HG03045 (cell line): ENCODE results near the gene ISCA2.

Source experiments
- ATAC-seq: cut with Tn5 transposase; IDR thresholded peaks from one replicate; pipeline ENCODE4 v1.9.1; 2021; ENCODE audit warnings: mild to moderate bottlenecking, moderate library complexity; ENCODE audit not compliant: unreplicated experiment

ISCA2 gene

DNA sequence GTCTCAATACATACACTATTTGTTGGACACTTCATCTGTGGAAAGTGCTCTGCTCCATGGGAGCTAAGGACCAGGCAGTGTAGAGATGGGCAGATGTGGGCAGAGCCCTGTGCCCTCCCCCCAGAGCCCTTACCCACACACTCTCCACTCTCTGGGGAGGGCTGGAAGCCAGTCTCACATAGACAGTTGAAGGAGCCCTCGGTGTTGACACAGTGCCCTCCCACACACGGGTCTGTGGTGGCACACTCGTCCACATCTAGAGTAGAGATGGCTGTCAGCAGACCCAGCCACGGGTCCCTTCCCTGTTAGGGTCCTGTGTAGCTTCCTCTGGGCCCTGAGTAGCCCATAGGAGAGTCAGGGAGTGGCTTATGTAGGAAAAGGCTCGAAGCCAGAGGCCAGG is 14.3 kb downstream of the ISCA2 start:
- no peak for ATAC-seq

DNA sequence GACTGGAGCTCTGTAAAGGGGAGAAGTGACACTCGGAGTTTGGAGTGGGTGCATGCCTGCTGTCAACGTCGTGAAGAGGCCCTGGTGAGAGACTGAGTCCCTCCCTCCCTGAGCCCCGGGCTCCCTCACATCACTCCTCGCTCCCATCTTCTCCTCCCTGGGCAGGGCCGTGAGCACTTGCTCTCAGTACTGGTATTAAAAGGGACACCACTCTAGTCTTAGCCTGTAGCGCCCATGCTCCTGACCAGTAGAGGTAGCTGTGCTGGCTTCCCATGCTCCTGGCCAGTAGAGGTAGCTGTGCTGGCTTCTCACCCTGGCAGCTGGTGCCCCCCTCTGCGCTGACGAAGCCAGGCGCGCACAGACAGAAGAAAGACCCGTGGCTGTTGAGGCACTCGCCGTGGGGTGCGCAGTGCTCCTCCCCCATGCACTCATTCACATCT is 14.7 kb downstream of the ISCA2 start:
- no peak for ATAC-seq

DNA sequence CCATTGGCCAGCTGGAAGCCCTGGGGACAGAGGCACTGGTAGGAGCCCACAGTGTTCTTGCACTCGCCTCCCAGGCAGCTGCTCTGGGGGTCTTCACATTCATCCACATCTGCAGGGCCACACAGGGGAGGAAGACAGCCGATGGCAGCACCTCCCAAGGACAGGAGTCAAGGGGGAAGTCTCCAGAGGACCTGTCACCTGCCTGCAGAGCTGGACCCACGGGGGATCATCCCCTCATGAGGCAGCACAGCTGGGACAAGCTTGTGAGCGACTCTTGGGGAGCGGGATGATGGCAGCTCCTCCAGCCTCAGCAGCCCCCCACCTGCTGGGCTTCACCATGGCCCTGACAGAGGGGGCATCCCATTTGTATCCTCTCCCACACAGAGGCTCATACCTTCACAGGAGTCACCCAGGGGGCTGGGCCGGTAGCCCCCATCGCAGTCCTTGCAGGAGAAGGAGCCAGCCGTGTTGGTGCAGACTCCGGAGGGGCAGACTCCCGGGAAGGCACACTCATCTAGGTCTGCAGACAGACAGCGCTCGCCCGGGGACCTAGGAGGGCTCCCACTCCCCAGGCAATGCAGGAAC is 15.4 kb downstream of the ISCA2 start:
- no peak for ATAC-seq

DNA sequence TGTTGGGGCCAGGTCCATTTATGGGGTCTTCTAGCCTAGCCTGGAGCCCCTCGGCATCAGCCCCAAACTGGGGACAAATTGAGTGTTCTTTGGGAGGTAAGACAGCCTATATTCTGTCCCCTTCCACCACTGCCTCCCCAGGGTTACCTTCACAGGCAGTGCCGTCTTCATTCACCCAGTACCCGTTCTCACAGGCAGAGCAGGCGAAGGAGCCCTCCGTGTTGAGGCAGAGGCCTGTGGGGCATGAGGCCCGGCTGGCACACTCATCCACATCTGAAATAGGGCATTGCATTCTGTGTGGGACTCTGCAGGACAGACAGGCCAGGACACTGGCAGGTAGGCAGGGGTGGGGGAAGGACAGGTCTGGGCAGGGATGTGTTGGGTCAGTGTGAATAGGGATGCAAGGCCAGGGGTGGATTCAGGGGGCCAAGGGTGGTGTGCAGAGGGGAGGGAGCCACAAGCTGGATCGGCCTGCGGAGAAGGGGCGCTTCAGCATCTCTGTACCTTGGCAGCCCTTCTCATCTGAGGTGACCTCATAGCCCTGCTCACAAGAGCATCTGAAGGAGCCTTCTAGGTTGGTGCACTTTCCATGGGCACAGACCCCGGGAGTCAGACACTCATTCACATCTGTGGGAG is 16.1 kb downstream of the ISCA2 start:
- ATAC-seq, result no peak

DNA sequence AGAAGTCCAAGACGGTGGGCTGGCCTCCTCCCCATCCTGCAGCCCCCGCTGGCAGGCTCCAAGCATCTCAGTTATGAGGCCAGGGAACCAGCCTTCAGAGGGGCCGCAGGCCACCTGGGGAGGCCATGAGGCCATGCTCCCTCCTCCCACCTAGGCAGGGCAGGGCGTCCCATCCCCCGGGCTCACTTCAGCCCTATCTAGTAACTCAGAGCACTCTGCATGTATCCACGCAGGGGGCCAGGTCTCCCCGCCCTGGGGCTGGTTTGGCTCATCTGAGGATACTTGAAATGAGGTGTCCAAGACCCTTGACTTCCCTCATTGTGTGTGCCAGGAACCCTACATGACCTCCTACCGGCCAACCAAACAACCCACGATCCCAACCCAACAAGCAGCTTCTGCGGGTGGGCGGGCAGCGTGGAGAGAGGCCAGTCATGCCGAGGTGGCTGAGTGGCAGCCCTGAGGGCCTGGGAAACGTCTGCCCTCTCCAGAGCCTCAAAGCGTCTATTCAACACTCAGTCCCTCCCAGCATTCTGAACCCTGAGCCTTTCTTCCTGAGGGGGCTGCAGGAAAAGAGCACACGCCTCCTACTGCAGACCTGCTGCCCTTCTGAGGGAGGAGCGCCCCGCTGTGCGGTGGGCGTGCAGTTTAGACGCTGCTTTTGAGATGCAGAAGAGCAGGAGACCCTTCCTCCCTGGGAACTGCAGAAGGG is 16.8 kb downstream of the ISCA2 start:
- no peak for ATAC-seq

DNA sequence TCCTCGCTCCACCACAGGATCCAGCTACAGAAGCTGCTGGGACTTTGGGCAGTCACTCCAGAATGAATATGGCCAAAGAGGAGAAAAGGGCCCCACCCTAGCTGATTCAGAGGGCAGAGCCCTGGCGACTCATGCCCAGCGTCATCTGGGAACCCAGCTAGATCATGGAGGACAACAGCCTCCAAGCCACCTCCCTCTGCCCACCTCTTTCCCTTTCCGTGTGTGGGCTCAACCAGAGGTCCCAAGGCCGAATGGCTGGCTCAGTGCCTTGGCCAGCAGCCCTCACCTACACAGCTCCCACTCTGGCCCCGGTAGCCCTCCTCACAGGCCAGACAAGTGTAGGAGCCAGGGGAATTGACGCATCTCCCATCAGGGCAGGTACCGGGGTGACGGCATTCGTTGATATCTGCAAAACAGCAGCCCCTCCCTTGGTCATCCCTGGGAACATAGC is 17.4 kb downstream of the ISCA2 start:
- no peak for ATAC-seq

DNA sequence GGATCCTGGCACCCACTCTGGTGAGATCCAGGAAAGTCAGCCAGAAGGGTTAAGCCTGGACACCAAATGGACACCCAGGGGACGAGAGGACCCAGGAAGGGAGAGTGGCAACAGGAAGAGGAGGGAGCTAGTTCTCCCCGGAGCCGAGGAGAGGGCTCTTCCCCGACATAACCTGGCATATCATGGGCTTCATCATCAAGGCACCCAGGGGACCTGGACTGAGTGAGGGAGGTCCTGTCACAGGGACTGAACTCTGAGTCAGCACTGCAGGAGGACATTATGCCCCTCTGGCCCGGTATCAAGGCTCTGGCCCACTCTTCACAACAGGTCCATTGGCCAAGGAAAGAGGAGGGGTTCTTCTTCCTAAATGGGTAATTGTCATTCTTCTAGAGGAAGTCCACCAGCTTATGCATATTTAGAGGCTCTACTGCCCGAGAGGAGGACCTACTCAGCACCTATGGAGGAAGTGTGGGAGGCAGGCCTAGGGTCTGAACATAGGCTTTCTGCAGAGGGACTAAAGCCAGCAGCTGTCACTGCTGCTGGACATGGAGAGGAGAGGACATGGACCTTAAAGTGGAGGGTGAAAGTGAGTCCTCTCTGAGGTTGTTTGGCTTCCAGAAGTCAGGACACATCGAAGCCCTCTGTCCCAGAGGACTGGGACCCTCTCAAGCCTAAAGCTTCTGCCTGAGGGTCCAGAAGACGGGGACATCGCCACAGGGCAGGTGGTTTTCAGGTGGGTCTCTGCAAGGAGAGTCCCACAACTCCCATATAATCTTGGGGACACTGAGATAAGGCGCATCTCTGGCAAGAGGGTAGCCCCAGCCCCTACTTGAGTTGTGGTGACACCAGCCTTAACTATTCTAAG is 18.6 kb downstream of the ISCA2 start:
- ATAC-seq, result no peak

DNA sequence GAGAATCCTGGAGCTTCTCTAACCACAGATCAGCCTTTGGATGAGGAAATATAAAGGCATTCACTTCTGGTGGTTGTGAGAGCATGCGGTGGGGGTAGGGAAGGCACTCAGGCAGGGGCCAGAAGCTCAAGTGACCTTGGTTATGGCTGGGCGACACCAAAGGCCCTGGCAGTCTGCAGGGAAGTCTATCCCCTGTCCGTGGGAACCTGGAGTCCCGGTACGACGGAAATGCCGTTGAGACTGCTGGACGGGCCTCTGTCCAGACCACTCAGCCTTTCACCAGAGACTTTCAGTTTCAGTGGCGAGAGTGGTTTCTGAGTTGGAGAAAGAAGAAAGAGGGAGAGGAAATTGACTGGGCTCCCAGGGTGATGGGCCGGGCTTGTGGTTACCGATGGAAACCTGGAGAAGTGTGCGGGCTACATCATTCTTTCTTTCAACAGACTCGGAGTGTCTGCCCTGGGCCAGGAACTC is 20.9 kb downstream of the ISCA2 start:
- ATAC-seq, result no peak

DNA sequence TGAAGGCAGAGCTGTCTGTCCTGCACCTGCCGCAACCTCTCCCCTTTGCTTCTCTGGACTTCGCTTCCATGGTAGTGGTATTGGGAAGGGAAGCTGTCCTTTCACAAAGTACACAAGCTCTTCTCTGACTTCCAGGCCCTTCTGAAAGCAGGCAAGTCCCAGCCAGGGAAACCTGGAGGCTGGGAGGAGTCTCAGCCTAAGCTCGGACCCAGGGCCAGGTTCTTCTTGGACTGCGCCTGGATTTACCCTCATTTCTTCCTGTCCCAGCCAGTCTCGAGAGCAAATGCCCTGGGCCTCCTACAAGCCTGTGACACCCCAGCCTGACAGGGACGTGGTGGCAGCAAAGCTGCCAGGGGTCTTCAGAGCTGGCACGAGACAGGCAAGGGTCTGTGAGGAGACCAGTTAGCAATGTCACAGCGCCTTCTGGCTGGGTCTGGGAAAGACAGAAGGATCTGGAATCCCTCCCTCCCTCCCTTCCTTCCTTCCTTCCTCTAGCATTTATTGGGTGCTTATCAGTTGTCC is 22.4 kb downstream of the ISCA2 start:
- no peak for ATAC-seq

DNA sequence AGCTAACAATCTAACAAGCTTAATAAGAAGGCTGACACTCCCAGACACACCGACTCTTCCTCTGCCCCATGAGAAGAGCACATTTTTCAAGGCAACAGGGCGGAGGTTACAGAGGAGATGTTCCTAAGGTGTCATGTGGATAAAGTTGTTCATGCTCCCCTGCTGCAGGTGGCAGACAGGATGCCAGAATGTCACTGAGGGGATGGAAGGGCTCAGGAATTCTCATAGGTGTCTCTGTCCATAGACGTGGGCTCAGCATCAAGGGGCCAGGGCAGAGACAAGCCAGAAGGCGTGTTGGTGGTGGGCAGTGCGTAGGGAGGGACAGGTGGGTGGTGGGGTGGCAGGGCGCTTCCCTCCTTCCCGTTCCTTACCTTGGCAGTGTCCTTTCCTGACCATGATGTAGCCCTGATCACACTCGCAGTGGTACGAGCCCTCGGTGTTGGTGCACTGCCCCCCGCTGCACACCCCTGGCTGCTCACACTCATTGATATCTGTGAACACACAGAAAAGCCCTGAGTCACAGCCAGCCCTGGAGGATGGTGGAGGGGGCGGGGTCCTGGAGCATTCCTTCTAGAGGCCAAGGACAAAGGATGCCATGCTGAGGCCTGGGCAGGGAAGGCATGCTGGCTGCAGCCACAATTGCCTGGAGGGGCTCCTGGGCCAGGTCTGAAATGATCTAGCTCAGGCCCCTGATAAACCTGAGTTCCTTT is 23.0 kb downstream of the ISCA2 start:
- no peak for ATAC-seq

DNA sequence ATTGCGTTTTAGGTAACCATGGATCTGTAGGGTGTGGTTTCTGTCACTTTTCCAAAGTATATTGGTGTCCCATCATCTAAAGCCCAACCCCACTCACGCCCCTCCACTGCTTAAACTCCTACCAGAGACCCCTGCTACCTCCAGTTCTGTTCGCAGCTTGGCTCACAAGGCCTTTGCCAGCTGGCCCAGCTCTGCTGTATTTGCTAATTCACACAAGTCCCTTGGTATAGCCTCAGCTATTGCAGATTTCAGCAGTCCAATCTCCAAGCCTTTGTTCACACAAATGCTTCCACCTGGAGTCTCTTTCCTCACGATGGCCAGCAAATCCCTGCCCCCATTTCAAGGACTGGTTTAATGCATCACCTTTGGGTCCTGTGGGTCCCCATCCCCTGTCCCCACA is 24.2 kb downstream of the ISCA2 start:
- ATAC-seq, result no peak

DNA sequence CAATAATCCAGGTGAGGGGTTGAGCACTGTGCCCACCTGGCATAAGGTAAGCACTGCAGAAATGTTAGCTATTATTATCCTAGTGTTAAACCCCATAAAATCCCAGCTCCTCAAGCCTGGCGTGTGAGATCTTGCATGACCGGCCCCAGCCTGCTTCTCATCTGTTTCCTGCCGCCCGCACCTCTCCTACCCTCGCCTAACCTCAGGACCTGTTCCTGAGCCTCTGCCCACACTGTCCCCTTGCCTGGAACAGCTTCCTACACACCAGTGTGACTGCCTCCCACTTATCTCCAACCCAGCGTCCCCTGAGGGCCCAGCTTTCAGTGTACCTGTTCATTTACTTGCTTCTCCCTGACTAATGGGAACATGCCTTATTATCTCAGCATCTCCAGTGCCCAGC is 24.7 kb downstream of the ISCA2 start:
- no peak for ATAC-seq

DNA sequence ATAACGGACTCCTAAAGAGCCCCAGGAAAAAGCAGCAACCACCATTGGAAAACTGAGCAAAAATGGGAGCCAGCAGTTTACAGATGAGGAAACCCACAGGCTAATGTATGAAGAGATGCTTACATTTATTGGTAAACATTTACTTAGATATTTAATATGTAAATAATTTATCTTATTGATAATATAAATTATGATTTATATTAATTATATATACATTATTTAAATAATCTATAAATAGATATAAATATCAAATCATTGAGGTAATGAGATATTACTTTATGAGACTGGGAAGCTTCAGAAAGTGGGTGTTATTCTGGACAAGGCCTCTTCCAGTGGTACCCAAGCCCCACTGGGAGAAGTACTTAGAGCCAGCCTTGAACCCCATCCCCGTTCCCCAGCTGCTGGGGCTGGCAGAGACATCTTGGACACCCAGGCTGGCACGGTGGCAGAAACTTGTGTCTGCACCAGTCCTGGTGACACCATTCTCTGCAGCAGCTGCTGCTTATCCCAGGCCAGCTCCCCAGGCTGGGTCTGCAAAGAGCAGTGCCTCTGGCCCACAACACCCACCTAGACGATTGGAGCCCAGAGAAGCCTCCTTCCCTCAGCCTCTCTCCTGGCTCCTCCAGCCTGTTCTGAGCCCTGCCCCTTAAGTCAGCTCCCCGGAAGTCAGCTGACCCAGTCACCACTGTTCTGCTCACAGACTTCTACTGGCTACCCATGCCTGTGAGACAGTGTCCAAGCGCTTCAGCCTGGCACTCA is 25.9 kb downstream of the ISCA2 start:
- ATAC-seq, result no peak

DNA sequence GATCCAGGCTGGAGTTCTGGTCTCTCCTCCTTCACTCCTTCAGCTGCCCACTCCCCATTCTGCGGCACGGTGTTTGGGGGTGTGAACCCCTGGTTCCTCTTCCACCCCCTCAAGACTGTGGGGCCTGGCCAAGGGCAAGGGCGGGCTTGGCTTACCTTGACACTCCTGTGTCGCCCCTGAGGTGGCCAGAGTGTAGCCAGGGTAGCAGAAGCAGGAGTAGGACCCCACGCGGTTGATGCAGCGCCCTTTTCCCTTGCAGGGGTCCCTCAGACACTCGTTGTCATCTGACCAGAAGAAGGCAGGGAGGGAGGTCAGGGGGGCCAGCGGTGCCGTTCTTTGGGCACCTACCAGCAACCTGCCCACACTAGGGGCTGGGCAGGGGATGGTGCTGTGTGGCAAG is 28.2 kb downstream of the ISCA2 start:
- ATAC-seq, result no peak

DNA sequence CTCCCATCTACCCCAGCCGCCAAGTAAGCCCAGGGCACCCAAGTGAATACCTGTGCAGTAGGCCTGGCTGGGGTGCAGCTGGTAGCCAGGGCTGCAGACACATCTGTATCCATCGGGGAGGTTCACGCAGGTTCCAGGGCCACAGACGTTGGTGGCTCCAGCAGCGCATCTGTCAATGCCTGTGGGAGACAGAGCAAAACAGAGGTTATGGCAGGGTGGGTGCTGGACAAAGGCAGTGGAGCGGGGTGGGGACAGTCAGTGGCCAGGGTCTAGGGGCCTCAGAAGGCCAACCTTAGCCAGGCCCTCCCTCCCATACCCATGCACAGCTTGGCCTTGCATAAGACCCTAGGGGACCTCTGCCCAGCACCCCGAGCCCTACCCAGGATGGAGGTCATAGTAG is 29.2 kb downstream of the ISCA2 start:
- no peak for ATAC-seq

DNA sequence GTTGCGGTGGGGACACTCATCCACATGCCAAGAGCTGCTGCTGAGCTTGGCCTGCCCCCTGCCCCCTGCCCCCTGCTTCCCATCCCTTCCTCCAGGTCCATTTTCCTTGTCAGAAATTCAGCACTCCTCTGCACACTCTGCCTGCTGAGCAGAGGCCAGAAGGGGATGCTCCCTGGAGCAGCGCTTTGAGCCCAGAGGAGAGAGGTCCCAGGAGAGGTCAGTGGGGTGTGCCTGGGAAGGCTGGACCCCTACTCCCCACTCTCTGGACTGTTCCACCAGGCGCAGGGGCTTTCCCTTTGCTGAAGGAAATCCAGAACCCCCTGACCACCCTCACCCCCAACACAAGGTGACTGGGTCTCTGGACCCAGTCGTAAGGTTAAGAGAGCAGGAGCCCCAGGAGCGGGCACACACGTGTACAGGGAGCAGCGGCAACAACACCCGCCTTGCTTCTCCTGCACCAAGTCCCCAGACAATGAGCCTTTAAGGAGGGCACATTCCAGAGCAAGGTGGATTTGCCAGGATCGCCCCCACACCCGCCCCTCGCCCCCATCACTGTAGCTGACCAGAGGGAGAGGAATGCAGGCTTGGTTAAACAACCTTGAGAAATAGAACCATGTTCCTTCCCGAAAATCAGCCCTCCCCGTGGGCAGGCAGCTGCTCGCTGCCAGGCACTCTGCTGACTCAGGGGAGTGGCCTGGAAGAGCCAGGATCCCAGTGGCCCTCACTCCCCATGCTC is 30.7 kb downstream of the ISCA2 start:
- no peak for ATAC-seq

DNA sequence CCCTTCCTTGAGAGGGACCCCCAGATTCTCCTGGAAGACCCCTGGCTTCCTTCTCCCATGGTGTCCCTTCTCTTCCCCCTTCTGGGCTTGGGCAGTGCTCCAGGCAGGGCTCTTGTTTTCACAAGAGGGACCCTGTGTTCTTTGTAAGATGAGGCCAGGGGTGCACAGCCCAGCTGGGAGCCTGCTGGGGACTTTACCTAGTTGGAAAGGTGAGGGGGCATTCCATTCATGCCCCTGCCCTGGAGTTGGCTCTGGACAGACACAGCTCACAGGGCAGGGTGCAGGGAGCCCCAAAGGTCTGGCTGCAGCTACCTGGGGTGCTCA is 31.2 kb downstream of the ISCA2 start:
- ATAC-seq, result no peak

DNA sequence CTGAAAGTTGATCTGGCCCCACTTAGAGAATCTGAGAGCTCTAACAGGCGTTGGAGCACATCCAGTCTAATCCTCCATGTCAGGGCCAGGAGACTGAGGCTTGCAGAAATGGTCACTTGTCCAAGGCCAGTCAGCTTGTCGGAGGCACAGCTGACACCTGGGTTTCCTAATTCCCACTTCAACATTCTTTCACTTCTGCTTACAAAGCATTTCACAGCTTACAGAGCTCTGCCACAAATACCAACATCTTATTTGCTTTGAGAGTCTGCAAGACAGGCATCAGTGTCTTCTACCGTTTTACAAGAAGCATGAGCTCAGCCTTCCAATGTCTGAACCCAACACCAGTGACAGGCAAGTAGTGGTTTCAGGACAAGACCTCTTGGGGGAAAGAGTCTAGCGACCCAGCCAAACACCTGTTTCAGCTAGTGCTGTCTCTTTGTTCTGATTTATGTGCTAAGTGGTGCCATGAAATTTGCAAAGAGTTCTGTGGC is 31.8 kb downstream of the ISCA2 start:
- no peak for ATAC-seq
